MM.1S (cell line): Measurements from ENCODE around the gene TUBGCP4.

Experiments
- CTCF ChIP-seq: fragments of 300-600 bp; sonication (generic); IDR thresholded peaks from 2 replicates; pipeline ENCODE4 v1.5.1; 2016; ENCODE audit warnings: antibody characterized with exemption, low read length, mixed read lengths
- EZH2 ChIP-seq: fragments of 300-600 bp; sonication (generic); optimal IDR thresholded peaks from 2 replicates; pipeline ENCODE3; 2017; ENCODE audit warnings: low read depth, mild to moderate bottlenecking, antibody characterized with exemption, low read length, mixed read lengths

- TF ChIP-seq EZH2 (no peak), CTCF (no peak)
Measured at GRCh38 chr15:43412096-43412495, 41.2 kb downstream of the TUBGCP4 start.
